Islet precursor cell (in vitro differentiated cells): ENCODE data around the gene LYRM4.
A peak's percentile ranks its signal among the peaks of the same experiment; 100 is the strongest.

Experiments
- DNase-seq: peaks from one replicate; pipeline ENCODE4 v3.0.0-alpha.2; 2018

Gene LYRM4

DNA sequence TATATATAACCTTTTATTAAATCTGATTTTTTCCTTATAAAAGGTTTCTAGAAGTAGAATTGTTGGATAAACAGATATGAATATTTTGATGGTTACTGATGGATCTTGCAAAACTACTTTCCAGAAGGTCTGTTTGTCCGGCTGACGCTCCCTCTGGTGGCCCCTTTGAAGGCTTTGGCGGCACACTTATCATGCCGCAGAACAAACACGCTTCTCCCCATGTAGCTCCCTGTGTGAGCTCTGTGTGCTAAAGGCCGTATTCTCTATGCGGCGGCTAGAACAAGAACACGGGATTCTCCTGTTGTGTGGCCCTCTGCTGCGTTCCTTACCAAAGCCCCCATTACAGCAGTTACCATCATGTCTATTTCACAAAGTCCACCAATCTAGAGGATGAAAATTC is 145.6 kb downstream of the LYRM4 start:
- no peak for DNase-seq

DNA sequence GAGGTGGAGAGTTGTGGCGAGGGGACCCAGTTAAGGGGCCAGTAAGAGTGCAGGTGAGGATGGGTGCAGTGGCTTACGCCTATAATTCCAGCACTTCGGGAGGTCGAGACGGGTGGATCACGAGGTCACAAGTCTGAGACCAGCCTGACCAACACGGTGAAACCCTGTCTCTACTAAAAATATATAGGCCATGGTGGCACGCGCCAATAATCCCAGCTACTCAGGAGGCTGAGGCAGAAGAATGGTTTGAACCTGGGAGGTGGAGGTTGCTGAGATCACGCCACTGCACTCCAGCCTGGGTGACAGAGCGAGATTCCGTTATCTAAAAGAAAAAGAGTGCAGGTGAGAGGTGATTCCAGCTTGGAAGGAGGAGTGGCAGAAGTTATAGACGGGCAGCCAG is 147.7 kb downstream of the LYRM4 start:
- no peak for DNase-seq

DNA sequence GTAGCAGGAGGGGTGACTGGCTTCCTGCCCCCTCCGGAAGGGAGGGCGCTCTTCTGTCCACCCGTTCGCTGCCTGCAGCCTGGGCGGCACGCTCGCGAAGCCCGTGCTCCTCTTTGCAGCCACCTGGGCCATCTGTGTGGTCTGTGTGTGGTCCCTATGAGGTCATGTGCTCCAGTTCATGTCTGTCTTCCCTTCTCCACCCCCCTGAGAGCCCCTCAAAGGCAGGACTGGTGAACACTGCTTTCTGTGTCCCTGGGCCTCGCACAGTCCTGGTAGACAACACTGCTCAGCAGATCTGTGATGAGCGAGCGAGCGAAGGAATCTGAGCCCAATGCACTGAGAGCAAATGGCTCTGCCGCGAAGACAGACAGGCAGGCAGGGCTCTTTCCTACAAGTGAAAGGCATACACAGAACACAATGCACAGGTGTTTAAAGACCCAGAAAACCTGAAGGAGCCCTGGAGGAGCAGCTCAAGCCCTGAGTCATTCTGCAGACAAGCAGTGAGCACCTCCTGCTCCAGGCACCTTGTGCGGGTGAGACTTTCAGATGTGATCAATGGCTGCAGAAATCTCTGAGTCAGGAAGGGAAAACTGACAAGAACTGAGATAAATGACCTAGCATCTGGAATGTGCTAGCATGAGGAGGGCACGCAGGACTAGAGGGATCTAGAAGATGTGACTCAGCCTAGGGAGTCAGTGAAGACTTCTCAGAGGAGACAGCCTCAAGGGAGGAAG is 148.5 kb downstream of the LYRM4 start:
- peak; percentile 93 for DNase-seq

DNA sequence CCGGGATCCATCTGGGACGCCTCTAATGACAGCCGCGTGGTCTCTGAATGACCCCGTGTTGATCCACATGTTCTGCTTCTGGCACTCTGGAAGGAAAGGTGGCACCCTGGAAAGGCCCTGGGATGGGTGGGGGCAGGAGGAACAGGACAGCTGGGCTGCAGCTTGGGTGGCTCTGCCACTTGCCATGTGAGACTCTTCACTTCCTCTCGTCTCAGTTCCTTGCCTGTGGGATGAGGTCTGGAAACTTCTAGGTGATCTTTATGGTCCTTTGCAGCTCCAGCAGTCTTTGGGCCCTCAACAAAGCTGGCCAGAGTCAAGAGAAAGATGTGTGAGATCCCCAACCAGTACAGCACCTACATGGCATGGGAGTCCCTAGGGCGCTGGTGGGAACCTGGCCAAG is 149.1 kb downstream of the LYRM4 start:
- no peak for DNase-seq

DNA sequence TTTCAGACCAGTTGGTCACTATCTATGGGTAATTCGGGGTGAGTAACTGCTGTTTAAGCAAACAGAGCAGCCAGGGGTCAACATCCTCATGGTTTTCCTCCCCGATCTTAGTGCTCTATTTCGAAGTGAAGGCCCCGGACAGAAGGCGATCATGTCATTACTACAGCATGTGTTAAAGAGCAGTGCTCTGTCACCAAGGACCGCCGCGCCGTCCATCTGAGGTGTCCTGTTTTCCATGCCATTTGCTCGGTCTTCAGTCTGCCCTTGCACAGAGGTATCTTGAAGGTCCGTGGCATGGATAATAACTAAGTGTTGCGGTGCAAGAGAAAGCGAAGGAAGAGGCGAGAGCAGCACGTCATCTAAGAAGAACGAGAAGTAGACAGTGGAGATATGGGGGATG is 150.5 kb downstream of the LYRM4 start:
- no peak for DNase-seq

DNA sequence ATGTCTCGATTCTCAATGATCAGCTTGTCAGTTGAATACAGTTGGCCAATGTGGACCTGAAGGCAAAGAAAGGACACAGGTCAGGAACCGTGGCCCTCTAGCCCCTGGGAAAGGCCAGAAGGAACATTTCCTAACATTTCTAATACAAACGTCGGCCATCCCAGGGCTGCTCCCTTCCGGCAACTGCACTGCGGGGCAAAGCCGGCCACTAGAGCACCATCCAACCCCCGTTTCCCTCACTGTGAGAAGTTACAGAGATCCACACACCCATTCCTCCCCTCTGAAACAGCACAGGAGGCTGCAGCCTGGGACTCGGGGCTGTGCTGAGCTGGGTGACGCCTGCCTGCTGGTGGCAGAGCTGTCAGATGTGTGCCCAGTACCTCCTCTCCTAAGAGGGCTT is 151.3 kb downstream of the LYRM4 start:
- DNase-seq = no peak

DNA sequence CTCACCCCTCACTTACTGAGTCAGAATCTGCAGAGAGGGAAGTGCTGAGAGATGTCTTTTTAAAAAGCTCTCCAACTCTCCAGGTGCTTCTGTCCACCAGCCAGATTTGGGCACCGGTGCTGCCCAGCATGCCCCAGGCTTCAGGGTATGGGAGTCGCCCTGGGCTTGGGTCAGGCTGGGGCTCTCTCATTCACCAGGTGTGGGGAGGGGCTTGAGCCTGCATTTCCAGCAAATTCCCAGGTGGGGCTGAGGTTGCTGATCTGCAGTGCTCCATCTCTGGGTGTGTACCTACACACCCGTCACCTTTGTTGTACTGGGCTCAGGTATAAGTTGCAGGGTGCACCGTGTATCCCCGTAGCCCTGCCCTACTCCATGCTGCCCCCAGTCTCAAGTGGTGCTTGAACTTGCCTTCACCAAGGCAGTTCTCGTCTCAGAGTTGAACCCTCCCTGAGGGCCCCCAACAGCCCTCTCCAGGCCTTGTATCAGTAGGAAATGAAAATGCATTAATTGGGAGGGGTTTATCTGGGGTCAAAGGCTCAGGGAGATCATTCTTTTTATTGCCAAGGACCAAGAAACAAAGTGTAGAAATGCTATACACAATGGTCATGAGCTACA is 152.1 kb downstream of the LYRM4 start:
- no peak for DNase-seq

DNA sequence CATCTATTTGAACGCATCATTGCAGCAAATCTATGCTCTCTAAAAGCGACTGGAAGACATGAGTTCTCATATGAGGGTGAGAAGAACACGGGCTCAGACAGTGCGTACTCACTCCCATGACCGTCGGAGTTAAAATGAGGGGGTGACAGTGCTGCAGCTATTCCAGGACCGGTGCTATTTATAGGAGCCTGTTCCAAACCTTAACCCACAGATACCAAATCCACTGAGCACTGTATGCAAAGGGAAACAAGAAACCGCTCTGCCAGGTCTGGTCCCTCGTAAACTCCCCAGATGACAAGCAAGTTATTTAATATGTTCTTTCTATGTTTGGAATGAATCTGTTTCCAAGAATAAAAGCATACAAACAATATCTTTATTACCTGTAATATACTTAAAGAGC is 152.7 kb downstream of the LYRM4 start:
- DNase-seq = no peak

DNA sequence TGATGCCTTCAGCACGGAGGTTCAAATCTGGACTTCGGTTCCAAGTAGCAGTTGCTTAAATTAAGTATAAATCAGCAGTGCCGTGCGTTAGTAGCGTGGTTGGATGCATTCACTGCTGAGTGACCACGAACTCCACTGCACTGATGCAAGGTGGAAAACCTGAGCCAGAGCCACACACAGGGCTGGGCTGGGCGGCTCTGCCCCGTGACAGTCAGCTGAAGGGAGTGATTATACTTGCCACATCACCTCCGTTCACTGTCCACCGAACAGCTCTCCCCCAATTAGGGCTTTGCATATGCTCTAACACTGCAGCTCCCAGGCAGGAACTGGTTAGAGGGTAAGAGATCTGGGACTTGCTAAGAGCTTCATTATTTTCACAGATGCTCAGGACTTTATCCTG is 153.4 kb downstream of the LYRM4 start:
- DNase-seq = no peak

DNA sequence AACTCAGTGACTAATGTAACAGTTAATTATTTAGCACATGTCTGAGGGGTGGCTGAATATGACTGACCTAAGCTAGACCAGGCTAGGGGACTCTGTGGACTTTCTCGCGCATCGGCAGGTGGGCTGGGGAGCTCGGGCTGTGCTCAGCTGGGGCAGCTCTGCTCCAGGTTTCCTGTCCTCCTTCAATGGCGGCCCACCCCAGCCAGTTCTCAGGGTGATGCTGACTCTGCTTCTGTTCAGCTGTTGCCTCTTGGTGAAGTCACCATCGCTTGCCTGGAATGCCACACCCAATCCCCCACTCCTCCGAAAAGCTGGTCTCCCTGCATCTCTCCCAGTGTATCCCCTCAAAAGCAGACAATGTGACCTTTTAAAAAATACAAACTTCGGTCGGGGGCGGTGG is 155.6 kb downstream of the LYRM4 start:
- no peak for DNase-seq

DNA sequence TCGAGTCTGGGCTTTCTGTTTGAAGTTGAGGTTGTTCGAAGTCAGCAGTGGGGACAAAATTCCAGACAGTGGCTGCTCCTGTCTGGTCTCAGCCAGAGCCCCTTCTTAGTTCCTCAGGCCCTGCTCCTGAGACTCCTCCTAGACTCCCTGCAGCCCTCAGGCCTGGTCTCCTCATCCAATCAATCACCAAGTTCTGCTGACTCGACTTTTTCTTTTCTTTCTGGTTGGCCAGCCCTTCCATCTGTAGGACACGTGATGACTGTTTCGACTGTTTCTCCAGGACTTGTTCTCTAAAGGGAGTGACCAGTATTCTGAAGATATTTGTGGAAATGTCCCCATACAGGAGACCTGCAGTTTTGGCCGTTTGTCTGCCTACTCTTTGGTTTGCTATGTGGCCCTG is 156.1 kb downstream of the LYRM4 start:
- DNase-seq = no peak

DNA sequence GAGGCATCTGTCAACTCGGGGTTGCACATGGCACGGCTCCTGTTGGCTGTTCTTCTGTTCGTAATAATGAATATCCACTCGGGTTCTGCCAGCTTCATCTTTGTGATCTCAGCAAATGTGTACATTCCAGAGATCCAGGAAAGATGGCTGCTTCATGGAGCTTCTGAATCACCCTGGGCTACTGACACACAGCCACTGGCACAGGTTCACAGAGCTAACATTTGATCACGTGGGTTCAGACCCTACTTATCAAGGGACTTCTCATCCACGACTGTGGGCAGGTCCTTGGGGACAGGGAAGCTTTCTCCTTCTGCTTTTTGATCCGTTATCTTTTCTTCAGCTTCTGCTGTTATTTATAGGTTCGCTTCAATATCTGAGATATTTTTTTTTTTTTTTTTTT is 157.5 kb downstream of the LYRM4 start:
- DNase-seq = no peak

DNA sequence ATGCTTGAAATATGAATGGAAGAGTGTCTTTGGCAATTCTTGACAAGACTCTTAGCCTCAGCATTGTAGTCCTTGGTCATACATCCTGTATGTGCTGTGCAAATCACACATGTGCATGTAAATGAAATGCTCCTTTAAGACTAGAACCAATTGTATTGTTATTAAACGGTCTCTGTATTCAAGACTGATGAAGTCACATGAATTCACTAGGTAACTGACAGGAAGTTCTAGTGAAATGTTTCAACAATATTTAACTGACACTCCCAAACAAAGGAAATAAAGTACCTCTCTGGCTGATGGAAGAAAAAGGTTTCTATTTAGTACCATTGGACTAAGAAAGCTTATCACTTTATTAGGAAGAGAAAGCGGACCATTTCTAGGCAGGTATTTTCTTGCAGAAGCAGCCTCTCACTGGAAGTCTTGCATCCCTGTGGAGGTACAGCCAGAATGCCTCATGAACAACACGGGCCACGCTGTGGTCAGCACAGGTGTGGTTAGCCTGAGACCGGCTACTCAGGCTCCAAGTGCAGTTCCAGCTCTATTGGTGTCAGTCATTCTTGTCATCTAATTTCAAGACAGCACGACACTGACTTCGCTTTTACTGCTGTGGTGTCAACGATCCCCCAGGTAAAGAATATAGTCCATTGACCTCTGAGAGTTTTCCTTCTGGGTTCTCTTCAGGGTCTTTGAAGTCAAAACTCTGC is 158.3 kb downstream of the LYRM4 start:
- peak; percentile 43 for DNase-seq

DNA sequence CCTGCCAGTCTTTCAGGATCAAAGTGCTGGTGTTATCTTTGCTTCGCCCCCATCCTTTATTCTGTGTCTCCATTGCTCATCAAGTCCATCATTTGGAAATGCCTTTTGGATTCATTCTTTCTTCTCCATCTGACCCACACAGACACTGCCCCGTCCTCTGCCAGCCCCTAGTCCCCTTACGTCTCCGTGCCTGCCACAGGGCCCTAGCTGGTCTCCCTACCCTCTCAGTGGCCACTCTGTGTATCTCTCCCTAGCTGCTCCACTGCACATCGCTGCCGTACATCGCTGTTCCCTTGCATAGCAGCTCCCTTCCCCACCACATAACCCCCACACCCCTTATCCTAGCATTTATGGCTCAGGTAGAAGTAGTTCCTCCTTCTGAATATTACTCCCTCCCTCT is 159.9 kb downstream of the LYRM4 start:
- no peak for DNase-seq

DNA sequence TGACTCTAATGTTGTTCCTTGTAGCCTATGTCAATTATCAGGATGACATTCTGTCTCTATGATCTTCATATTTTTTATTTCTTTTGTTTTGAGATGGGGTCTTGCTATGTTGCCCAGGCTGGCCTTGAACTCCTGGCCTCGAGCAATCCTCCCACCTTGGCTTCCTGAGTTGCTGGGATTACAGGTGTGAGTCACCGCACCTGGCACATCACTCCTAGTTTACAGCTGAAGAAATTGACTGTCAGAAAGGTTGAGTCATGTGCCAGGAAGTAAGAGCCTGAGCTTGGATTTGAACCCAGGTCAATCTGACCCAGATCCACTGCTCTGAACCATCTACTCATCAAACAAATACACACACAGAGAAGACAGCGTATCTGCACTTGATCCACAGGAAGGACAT is 161.2 kb downstream of the LYRM4 start:
- DNase-seq = no peak

DNA sequence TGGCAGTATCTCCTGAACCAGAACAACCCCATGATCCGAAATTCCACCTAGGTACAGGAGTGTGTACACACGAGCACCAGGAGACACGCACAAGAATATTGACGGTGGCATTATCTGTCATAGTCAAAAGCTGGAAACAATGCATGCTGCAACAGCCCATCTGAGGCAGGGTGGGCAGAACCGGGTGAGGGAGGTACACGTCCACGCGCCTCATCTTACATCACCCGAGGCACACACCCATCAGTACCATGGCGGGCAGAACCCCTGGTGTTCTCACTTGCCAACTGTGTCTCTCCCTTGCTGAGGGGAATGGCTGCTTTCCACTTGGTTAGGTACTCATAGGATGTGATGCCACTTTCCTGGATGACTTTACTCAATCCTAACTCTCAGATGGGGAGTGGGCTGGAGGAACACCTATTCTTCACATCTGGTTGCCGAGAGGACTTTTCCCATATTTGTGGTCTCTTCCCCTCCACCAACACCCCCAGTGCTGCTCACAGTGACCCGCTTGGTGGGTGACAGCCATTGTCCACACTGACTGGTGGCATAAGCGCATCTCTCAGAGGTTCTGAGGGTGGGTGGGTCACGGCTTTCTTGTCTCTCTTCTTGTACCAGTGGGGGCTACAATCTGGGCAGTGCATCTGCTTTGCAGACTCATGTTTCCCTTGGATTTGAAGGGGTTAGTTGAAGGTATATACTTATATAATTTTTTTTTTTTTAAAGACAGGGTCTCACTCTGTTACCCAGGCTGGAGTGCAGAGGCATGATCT is 162.1 kb downstream of the LYRM4 start:
- DNase-seq = peak; percentile 30

DNA sequence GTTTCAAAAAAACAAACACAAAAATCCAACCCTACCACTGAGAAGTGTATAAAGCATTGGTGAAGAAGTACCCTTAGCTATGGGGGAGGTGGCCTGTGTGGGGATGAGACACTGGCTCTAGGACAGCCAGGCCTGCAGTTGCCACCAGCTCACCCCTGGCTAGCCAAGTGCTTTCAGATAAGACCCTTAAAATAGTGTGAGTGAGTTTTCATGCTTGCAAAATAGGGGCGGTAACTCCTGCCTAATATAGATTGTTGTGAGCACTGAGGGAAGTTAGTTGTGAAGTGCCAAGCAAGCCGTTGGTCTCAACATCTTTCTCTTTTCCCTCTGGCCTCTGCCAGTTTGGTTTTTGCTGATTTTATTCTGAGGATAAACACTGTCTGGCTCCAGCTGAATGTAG is 164.3 kb downstream of the LYRM4 start:
- peak; percentile 23 for DNase-seq

DNA sequence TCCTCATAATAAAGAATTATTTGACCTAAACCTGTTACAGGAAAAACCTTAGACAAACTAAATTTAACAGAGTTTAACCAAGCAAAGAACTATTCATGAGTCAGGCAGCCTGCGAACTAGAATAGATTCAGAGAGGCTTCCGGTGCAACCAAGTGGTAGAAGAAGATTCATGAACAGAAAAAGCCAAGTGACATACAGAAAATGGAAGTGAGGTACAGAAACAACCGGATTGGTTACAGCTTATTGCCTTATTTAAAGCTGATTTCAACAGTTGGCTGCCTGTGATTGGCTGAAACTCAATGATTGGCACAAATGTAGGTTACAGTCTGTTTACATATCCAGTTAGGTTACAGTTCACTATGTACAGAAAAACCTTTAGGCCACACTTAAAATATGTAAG is 165.5 kb downstream of the LYRM4 start:
- no peak for DNase-seq

DNA sequence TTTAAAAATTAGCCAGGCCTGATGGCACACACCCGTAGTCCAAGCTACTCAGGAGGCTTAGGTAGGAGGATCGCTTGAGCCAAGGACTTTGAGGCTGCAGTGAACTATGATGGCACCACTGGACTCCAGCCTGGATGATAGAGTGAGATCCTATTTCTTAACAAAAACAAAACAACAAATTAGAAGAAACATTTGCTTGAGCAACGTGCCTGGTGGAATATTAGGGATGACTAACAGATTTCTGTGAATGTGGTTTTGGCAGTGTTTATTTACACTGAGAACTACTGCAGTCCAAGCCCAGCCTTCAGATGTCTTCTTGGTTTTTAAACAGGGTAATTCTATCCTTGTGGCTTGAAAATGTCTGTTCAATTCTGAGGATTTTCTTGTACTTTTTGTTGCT is 166.4 kb downstream of the LYRM4 start:
- no peak for DNase-seq

DNA sequence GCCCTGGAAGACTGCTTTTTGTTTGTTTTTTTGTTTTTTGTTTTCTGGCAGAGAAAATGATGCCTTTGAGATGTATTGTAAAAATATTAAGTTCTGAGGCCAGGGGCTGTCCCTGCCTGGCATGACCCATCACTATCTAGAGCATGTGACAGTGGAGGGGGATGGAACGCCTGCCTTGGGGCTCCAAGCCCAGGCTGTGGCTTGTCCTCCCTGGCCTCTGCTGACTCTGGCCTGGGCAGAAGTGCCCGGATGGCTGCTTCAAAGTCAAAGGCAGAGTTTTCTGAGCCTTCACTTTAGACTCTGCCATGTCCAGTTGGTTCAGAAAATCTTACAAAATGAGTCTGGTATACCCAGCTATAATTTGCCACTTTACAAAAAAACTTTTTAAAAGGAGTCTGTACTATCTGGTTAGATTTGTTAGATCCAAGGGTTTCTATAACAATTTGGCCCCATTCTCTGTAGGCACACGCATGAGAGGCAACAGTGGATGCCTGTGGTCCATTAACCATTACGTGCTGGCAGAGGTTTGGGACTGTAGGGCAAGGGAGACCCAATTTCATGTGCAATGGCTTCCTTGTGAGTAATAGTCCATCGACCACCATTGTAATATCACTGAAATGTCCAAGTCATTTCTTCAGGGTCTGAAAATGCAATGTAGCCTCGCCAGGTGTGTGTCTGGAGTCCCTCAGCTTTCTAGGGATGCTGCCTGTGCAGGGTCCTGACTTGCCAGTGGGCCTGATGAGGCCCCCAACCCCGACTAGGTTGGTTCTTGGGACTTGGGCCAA is 167.3 kb downstream of the LYRM4 start:
- DNase-seq = peak; percentile 24

DNA sequence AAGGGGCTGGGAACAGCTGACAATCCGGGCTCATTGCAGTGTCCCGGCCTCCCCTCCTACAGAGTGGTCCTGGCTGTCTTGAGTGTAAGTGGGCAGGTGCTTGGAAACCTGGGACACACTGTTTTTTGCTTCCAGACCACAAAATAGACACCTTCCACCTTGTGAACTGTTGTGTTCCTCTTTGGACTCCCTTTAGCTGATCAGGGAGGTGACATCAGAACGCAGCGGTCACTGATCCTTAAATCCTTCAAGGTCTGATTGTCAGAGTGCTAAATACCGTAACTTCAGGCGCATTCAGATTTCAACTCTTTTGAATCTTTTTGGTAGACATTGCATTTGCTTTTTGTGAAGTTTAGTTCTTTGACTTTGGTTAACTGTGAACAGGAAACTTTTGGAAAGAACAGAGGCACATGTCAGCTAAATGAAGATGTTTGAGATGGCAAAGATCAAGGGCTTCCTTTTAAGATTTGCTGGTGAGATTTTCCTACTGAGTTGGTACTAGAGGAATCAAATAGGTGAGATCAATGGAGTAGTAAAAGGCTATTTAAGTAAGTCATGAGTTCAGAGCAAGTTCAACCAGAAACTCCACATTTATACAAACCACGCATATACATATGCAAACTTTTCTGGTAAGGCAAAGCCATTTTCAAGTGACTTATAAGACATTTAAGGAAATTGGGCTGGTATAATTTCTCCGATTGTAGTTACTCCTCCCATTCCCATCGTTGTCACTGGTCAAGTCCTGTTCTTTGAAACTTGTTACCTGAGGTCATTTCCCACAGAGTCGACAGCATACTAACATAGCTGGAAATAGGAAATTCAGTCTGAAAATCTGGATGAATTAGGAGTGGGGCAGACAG is 169.3 kb downstream of the LYRM4 start:
- DNase-seq = peak; percentile 49

DNA sequence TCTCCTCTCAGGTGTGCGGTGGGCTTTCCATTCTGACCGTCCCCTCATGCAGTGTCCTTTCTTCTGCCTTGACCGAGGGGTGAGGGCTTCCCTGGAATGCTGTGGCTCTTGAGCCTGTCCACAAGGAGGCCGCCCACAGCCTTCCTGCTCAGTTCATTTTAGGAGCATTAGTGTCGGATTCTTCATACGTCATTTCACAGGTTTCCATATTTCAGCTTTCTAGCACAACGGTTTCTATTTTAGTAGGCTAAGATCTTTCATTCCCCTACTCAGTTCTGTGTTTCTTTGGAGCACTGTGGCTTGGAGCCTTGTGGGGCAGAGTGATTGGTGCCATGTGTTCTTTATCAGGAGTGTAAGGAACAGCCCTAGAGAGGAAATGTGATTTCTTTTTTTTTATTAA is 170.1 kb downstream of the LYRM4 start:
- DNase-seq = peak; percentile 49
